Fibroblast of villous mesenchyme (primary cell): ENCODE measurements around the gene PADI4. TPM values are rescaled to one million over a fixed set of nuclear protein-coding genes. Genes with fewer than 3 reads are reported as not detected.

Experiments used
- DNase-seq: peaks from one replicate; pipeline ENCODE4 v3.0.0-alpha.2; 2010; ENCODE audit warnings: low read depth
- H3K4me3 ChIP-seq: 2 replicates; pipeline ENCODE4 v1.5.1; 2011; ENCODE audit warnings: low read depth, mild to moderate bottlenecking, low read length
- total RNA-seq: library from RNA; depleted of rRNA; stranded (reverse); fragments of >200 nt; gene quantifications from 2 replicates; pipeline ENCODE4 v1.2.3, GENCODE V29; 2012
- TF ChIP-seq, protein P1 (sequence below): IDR thresholded peaks from 2 replicates; pipeline ENCODE4 v1.5.1; 2012; ENCODE audit warnings: low read depth, mild to moderate bottlenecking, low read length; ENCODE audit not compliant: insufficient read depth

PADI4 gene
- total RNA-seq, 1 donor = not detected

DNA sequence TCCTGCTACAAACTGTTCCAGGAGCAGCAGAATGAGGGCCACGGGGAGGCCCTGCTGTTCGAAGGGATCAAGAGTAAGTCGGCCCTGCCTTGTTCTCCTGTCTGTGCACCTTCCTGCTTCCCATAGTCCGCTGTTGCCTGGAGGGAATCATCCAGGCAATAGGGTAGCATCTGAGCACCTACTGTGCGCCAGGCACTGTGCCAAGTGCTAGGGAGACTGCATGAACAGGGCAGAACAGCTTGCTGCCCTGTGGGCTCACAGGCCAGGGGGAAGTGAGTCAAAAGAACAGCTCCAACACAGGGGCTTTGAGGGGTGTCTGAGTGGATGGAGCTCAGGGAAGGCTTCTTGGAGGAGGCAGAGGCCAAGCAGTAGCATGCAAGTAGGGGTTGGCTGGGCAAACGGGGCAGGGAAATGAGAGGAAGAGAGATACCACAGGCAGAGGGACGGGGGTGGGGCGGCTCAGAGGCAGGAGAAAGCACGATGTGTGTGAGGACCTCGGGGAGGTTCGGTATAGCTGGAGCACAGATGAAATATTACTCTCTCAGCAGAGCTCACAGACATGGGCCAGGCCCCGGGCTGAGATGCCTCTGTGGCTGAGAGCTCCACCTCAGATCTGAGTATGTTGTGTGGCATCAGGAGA lies 48.5 kb downstream of the PADI4 start:
- TF ChIP-seq, protein P1, sequence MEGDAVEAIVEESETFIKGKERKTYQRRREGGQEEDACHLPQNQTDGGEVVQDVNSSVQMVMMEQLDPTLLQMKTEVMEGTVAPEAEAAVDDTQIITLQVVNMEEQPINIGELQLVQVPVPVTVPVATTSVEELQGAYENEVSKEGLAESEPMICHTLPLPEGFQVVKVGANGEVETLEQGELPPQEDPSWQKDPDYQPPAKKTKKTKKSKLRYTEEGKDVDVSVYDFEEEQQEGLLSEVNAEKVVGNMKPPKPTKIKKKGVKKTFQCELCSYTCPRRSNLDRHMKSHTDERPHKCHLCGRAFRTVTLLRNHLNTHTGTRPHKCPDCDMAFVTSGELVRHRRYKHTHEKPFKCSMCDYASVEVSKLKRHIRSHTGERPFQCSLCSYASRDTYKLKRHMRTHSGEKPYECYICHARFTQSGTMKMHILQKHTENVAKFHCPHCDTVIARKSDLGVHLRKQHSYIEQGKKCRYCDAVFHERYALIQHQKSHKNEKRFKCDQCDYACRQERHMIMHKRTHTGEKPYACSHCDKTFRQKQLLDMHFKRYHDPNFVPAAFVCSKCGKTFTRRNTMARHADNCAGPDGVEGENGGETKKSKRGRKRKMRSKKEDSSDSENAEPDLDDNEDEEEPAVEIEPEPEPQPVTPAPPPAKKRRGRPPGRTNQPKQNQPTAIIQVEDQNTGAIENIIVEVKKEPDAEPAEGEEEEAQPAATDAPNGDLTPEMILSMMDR = no peak
- no peak overlapping the region for H3K4me3 ChIP-seq
- DNase-seq = no peak

DNA sequence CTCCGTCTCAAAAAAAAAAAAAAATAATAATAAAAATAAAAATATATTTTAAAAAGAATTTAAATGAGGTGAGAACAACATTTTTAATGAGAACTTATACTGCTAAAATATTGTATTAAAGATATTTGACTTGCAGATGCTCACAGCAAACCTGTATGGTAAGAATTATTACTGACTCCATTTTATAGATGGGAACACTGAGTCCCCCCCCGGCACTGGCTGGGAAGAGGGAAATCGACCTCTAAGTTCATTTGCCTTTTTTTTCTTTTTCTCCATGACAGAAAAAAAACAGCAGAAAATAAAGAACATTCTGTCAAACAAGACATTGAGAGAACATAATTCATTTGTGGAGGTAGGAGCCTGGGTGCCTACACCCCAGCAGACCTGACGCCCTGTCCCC lies 50.6 kb downstream of the PADI4 start:
- TF ChIP-seq, protein P1 = no peak
- H3K4me3 ChIP-seq = no peak overlapping the region
- no peak for DNase-seq

DNA sequence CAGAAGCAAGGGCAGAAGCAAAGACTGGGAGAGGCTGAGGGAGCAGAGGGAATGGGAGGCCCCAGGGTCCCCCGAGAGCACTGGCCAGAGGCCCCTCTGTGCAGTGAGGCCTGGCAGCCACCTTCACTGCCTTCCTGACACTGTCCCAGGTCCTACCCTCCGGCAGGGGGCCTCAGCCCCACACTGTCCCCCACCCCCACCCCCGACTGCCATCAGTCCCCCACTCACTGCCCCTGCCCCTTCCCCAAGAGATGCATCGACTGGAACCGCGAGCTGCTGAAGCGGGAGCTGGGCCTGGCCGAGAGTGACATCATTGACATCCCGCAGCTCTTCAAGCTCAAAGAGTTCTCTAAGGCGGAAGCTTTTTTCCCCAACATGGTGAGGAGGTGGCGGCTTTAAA lies 51.0 kb downstream of the PADI4 start:
- no peak for DNase-seq
- H3K4me3 ChIP-seq = no peak overlapping the region
- TF ChIP-seq, protein P1 = no peak

DNA sequence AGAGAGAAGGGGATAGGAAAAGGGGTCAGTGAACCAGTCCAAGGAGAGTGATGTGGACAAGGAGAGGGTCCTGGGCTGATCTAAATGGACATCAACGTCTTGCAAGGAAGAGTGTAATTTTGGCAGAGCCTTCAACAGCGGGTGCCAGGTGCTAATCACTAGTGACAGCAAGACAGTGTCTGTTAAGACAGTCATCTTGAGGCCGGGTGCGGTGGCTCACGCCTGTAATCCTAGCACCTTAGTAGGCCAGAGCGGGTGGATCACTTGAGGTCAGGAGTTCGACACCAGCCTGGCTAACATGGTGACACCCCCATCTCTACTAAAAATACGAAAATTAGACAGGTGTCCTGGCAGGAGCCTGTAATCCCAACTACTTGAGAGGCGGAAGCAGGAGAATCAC lies 51.8 kb downstream of the PADI4 start:
- TF ChIP-seq, protein P1 = no peak
- DNase-seq = no peak
- H3K4me3 ChIP-seq = no peak overlapping the region

DNA sequence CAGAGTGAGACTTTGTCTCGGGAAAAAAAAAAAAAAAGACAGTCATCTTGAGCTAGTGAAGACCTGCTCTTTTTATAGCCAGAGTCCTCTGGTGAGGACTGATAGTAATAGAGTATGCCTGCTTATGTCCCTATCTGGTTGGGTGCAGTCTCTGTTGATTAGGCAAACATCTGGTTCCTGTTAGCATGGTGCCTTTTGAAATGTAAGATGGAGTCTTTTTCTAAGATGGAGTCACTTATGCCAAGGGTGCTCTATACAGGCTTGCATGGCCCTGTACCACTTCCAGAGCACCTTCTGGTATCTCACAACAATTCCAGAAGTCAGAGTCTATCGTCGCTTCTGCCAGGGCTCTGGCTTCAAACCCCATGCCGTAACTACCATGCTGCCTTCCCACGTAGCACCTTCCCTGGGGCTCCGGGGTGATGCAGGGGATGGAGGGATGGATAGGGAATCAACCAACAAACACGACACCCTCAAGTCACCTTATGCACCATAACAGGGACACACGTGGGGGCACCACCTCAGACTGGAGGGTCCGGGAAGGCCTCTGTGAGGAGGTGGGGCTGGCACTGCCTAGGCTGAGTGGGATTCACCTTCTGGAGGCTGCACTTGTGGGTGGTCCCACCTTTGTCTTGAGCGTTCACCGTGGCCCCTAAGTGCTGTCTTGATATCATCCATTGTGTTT lies 52.4 kb downstream of the PADI4 start:
- TF ChIP-seq, protein P1 = no peak
- no peak overlapping the region for H3K4me3 ChIP-seq
- DNase-seq = no peak

DNA sequence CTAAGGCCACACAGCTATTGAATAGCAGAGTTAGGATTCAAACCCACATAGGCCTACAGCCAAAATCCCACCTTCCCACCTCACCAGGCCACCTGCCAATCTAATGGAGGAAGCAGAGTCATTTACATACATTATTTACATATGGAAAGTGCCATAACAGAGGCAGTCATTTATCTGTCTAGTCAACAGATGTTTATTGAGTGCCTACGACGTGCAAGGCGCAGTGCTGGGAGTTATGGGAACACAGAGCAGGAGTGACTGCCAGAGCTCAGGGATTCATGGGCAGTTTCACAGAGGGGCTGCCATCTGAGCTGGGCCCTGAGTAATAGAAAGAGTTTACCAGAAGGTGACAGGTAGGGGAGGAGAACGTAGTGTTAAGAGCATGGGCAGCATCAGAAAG lies 53.7 kb downstream of the PADI4 start:
- TF ChIP-seq, protein P1 = no peak
- no peak for DNase-seq
- no peak overlapping the region for H3K4me3 ChIP-seq
